Osteocyte (in vitro differentiated cells): ENCODE data around the gene WDR48. TPM values are rescaled to one million over a fixed set of nuclear protein-coding genes. Genes with fewer than 3 reads are reported as not detected.

Source experiments
- DNase-seq: peaks from one replicate; pipeline ENCODE4 v3.0.0; 2021; ENCODE audit warnings: mixed read lengths; ENCODE audit not compliant: unreplicated experiment; ENCODE audit errors: extremely low spot score
- H3K27ac Mint-ChIP-seq: one replicate; pipeline ENCODE4 v1.8.0; 2021; ENCODE audit warnings: mild to moderate bottlenecking, mixed read lengths; ENCODE audit not compliant: unreplicated experiment
- H3K27me3 Mint-ChIP-seq: one replicate; pipeline ENCODE4 v1.8.0; 2021; ENCODE audit warnings: mixed read lengths; ENCODE audit not compliant: unreplicated experiment
- H3K36me3 Mint-ChIP-seq: one replicate; pipeline ENCODE4 v1.8.0; 2021; ENCODE audit warnings: mixed read lengths; ENCODE audit not compliant: unreplicated experiment
- H3K4me1 Mint-ChIP-seq: one replicate; pipeline ENCODE4 v1.8.0; 2021; ENCODE audit warnings: mixed read lengths; ENCODE audit not compliant: unreplicated experiment
- H3K4me3 Mint-ChIP-seq: one replicate; pipeline ENCODE4 v1.8.0; 2021; ENCODE audit warnings: mild to moderate bottlenecking, moderate library complexity, mixed read lengths; ENCODE audit not compliant: unreplicated experiment
- H3K9me3 Mint-ChIP-seq: one replicate; pipeline ENCODE4 v1.8.0; 2021; ENCODE audit warnings: mixed read lengths; ENCODE audit not compliant: unreplicated experiment
- CTCF ChIP-seq: fragments of 200-600 bp; sonication (generic); IDR thresholded peaks from 2 replicates; pipeline ENCODE4 v1.5.0; 2021; ENCODE audit warnings: antibody characterized with exemption, mild to moderate bottlenecking, moderate library complexity
- total RNA-seq: library from RNA; stranded (reverse); gene quantifications from 2 replicates; pipeline ENCODE4 v1.2.1, GENCODE V29; 2021

The WDR48 gene
- total RNA-seq, 1 donor from 2014 or later = 45.4 TPM

- DNase-seq = no peak
- H3K36me3 Mint-ChIP-seq = no peaks in the 10 kb centered on the region
- no peak for TF ChIP-seq CTCF
- no peaks in the 10 kb centered on the region for H3K9me3 Mint-ChIP-seq
- peaks cover 43% of the 10 kb centered on the region for H3K27me3 Mint-ChIP-seq
- no peak overlapping the region for H3K27ac Mint-ChIP-seq
- no peaks in the 10 kb centered on the region for H3K4me1 Mint-ChIP-seq
- no peak overlapping the region for H3K4me3 Mint-ChIP-seq
Measured at GRCh38 chr3:39022286-39022630, 29.6 kb upstream of the WDR48 start.

GRCh38 chr3:39024497-39024896 lies 27.3 kb upstream of the WDR48 start:
- TF ChIP-seq CTCF = no peak
- Mint-ChIP-seq H3K9me3 (no peaks in the 10 kb centered on the region), H3K27me3 (peaks cover 46% of the 10 kb centered on the region), H3K4me3 (no peak overlapping the region), H3K27ac (no peak overlapping the region), H3K36me3 (no peaks in the 10 kb centered on the region), H3K4me1 (no peaks in the 10 kb centered on the region)
- no peak for DNase-seq

GRCh38 chr3:39025222-39025970 lies 26.4 kb upstream of the WDR48 start:
- Mint-ChIP-seq H3K9me3 (no peaks in the 10 kb centered on the region), H3K36me3 (no peaks in the 10 kb centered on the region), H3K4me3 (no peak overlapping the region), H3K27me3 (peaks cover 45% of the 10 kb centered on the region), H3K27ac (no peak overlapping the region), H3K4me1 (no peaks in the 10 kb centered on the region)
- no peak for TF ChIP-seq CTCF
- DNase-seq = no peak

- DNase-seq = no peak
- Mint-ChIP-seq H3K36me3 (no peaks in the 10 kb centered on the region), H3K27ac (no peak overlapping the region)
Measured at GRCh38 chr3:39028546-39028945, 23.3 kb upstream of the WDR48 start.

GRCh38 chr3:39029556-39029955 lies 22.3 kb upstream of the WDR48 start:
- Mint-ChIP-seq H3K4me1 (no peaks in the 10 kb centered on the region), H3K9me3 (peaks cover 6% of the 10 kb centered on the region), H3K4me3 (no peak overlapping the region), H3K27me3 (peaks cover 50% of the 10 kb centered on the region), H3K27ac (no peak overlapping the region), H3K36me3 (peaks cover under 1% of the 10 kb centered on the region)
- no peak for TF ChIP-seq CTCF
- DNase-seq = no peak

More at GRCh38 chr3:39028546-39028945, 23.3 kb upstream of the WDR48 start:
- TF ChIP-seq CTCF = no peak
- Mint-ChIP-seq H3K9me3 (no peaks in the 10 kb centered on the region), H3K4me1 (no peaks in the 10 kb centered on the region), H3K27me3 (peaks cover 50% of the 10 kb centered on the region), H3K4me3 (no peak overlapping the region)
